ENCODE data around the gene ATP8A2.
"Not testable (repeated sequence)": the region's sequence is repeated elsewhere in the genome, so short reads cannot be mapped to it uniquely, and the experiment has no call there.

The ATP8A2 gene

DNA sequence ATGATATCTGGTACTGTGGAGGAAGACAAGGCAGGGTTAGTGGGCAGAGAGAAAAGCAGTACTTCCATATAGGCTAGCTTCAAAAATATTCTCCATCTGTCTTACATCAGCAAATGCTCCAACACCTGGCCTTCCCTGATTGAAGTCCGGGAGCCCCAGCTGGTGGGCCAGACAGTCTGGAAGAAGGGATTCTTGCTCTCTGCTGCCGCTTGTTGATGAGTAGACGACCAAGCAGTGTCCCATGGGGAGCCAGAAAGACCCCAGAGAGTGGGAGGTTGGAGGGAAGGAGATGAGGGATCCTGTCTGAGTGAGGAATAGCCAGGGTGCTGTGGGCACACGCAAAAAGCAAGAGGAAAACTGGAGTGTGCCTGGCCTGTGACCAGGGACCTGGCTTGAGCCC is 95.1 kb downstream of the ATP8A2 start:
- DNase-seq, result no peak

DNA sequence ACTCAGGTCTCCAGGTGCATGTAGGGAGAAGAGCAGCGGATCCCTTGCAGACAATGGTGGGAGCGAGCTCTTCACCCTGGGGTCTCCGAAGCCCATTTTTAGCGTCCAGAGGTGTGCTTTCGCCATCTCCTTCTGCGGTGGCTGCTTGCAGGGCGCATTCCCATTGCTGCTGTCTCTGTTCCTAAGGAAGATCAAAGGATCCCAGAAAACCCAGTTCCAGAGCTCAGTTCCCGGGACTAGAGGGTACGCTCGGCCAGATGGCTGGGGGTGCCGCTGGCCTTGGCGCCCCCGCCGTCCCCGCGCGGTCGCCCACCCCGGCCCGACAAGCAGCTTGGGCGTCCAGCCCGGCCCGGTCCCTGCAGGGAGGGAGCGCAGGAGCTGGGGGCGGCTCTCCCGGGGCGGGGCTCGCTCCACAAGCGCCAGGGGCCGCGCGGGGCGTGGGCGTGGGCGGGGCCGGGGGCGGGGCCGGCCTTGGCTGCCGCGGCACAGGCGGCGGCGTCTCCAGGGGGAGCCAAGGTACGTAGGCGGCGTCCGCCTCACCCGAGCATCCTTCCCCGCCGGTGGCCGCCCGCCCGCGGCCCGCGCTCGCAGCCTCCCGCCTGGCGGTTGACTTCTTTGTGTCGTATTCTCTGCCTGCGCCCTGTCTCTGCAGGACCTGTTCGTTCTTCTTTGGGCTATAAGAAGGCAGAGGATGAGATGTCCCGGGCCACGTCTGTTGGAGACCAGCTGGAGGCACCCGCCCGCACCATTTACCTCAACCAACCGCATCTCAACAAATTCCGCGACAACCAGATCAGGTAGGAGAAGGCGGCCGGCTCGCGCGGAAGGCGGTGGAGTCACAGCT is 96.8 kb downstream of the ATP8A2 start:
- DNase-seq, result peak; percentile 35

DNA sequence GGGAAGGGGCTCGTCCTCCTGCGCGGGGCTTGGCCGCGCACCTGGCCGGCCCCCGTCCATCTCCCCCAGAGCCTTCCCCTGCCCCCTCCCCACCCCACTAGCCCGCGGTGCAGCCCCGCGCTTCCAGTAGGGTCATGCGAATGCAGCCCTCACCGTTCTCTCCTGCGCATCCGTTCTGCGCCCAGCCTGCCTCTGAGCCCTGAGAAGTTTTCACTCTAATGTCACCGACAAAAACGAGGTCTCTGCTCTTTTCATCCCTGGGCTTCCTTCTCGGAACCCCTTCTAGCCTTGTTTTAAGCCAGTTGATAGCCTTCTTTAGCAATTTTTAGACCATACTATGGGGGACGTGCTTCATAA is 97.4 kb downstream of the ATP8A2 start:
- DNase-seq, result no peak

DNA sequence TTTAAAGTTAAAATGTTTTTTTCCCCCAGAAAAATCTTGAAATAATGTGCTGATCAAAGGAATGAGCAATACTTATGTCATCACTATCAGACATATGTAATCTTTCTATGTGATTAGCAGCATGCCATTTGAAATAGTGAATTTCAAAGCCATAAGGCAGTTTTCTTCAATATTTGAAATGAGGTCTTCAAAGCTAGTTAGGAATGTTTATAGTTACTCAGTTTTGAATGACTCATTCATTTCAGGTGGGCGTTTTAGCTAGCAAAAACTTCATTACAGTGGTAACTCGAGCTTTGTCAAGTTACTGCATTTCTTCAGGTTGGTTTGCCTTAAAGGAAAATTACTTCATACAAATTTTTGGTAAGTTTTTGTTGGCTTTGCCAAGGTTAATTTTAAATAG is 102.1 kb downstream of the ATP8A2 start:
- DNase-seq, result no peak

DNA sequence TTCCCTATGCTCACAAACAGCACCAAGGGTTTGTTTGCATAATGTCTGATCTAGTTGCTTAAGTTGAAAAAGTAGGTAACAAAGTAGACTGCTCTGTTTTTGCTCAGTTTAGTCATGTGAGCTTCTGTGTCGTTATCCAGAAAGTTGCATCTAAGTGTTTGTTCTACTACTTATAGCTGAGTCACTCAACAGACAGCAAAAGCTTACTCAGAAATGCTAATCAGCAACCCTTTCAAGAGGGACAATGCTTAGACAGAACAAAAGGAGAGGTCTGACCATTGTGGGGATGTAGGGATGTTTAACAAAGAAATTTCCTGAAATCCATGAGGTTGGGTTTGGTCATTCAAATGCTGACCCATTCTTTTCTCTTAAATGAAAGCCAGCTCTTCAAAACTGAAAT is 106.4 kb downstream of the ATP8A2 start:
- peak; percentile 17 for DNase-seq

DNA sequence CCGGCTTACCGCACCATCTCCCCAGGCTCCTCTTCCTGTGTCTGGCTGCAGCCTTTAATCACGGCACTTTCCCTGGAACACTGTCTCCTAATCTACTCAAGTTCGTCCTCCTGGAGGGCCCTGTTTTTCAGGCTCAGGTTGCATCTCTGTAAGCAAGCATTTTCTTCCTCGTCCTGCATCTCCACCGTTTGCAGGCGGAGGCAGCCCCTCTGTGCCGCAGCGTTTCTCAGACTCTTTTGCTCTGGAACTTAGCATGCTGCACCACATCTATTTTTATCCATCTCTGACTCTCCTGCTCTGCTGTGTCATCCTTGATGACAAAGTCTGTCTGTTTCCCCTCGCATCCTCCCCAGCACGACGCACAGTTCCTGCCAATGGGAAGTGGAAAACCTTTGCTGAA is 117.5 kb downstream of the ATP8A2 start:
- DNase-seq, result no peak

DNA sequence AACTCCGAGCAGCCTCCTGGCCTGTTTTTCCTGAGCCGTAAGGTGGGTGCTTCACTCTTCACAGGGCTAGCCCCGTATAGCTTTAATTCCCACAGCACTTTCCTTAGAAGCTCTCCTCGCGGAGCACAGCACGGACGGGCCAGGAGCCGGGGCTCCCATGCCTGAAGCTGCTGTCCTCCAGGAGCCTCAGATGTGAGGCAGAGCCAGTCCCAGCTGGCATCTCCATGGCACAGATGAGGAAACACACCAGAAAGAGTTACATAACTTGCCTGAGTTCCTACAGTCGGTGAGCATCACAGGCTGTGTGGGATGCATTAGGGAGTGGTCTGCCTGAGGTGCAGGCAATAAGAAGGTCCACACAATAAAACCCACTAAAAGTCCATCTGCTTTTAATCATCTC is 118.5 kb downstream of the ATP8A2 start:
- DNase-seq, result no peak

DNA sequence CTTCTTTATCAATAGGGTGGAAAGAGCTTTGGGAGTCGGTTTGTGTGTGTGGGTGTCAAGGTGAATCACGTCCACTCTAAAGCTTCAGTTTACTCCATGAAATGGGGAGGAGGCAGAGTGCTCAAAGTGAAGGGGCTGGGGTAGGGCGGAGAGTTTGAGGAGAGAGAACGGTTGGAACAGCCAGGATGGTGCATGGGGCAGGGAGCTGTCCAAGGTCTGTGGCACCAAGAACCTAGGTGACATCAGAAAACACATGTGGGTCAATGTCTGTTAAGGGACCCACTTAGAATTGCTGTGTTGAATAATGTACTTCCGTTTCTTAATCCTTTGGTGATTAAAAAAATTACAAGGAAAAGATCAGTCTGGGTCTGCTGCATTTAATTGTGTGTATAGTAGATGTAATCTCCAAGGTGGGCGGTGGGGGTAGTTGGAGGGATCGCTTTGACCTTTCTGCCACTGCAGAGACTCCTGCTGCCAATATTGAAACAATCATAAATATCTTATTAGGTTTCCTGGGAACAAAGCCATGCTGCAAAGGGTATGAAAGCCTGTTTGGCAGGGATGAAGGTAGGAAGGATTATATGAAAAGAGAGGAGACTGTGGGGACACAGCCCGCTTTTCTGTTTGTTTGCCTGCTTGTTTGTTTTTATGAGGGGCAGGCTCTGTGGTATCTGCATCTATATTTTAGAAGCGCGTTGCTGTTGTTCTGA is 122.3 kb downstream of the ATP8A2 start:
- no peak for DNase-seq

DNA sequence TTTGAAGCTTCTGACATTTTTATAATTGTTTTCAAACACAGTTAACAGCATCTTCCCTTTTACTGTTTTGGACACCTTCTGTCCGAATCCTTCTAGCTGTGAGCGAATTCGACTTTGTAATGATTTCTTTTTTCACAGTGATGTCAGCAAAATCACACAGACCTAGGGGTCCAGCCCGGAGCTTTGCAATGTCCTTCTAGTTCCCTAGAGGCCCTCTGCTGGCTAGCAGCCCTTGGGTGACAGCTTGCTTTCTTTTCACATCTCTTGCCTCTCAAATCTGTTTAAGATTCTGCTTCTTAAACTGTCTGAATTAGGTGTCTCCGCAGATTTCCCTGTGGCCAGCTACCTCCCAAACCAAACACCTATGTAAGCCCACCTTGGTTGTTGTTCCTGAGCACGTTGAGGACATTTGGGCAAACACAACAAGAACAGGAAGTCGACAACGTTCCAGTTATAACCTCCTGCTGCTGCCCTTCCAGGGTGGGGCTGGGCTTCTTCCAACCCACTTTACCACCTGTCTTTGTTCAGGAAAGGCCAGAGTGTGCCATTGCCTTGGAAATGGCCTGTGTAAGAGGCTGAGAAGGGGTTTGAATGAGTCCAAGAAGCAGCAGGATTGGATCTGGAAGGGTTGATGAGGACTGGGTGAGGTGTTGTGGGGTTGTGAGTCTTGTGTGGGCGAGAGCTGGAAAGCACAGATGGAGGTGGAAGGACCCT is 123.1 kb downstream of the ATP8A2 start:
- no peak for DNase-seq

DNA sequence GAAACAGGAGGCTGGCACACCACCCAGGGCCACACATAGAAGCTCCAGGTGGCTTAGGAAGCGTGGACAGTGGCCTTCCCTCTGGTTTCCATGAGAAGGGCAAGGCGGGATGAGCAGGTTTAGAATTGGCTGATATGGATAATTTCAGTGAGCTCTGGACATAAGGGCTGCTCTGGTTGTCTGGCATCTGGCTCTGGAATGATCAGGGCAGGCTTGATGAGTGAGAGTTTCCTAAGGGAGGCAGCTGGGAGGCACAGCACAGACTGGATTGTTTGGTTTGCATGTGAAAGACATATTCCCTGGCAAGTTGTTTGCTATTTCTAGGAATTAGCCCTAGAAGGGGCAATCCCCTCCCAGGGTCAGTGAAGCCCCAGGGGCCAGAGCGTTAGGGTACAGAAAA is 129.5 kb downstream of the ATP8A2 start:
- no peak for DNase-seq

DNA sequence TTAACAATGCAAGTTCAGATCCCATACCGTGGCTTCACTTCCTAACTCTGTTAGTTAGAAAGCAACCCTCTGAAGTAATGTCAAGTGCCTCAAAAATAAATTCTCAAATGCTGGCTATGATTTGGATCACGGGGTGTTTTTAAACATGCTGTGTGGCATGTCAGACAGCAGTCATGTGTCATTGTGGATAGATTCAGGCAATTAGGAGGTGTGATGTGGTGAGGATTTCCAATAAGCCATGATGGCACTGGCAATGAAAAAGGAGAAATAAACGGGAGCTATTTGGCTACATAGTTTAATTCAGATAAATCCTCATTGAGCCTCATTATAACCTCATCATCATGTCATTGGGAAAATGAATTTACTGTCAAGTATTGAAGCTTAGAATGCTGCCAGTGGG is 130.3 kb downstream of the ATP8A2 start:
- DNase-seq, result no peak

DNA sequence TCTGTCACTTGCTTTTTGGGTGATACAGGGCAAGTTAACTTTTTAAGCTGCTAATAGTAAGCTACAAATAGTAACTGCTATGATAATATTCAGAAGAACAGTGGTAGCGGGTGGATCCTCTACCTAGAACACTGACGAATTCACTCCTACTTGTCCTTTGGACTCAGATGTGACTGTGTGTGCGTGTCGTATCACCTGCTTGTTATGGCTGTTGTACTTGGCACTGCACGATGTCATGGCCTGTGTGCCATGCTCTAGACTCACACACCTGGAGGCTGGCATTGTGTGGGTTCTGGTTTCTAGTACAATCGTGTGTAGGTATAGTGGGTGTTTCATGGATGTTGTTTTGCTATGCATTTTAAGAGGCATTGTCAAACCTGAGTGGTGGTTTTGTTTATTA is 130.8 kb downstream of the ATP8A2 start:
- DNase-seq, result no peak

DNA sequence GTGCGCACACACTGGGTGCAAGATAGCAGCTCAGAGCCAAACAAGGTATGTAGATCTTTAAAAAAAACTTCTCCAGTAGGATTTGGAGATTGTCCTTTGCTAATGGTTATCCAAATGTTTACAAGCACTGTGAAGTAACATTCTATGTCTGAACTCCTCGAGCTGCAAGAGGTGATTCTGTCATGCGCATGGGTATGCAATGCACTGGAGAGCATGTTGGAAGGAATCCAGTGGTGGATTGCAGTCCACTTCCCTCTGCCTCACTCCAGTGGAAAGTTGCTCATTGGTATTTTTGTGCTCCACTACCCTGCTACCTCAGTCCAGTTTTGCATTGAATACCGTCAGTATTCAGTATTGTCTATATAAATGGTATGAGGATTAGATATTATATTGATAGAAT is 132.1 kb downstream of the ATP8A2 start:
- no peak for DNase-seq

DNA sequence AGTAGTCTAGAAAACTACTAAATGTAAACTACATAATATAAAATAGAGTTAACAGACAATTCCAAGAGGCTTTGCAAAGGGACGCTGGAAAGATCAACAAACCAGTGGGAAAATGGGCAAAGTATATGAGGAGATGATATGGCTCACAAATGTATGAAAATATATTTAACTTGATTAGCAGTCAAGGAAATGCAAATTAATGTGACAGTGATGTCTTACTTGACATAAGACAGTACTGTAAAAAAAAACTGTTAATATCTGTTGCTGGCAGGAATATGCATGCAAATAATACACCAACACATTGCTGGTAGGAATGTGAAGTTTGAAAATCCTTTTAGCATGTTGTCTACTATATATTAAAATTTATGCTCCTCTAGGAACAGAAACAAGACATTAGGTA is 136.1 kb downstream of the ATP8A2 start:
- DNase-seq, result no peak

DNA sequence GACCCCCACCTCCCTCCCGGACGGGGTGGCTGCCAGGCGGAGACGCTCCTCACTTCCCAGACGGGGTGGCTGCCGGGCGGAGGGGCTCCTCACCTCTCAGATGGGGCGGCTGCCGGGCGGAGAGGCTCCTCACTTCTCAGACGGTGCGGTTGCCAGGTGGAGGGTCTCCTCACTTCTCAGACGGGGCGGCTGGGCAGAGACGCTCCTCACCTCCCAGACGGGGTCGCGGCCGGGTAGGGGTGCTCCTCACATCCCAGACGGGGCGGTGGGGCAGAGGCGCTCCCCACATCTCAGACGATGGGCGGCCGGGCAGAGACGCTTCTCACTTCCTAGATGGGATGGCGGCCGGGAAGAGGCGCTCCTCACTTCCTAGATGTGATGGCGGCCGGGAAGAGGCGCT is 141.3 kb downstream of the ATP8A2 start:
- DNase-seq, result not testable (repeated sequence)

DNA sequence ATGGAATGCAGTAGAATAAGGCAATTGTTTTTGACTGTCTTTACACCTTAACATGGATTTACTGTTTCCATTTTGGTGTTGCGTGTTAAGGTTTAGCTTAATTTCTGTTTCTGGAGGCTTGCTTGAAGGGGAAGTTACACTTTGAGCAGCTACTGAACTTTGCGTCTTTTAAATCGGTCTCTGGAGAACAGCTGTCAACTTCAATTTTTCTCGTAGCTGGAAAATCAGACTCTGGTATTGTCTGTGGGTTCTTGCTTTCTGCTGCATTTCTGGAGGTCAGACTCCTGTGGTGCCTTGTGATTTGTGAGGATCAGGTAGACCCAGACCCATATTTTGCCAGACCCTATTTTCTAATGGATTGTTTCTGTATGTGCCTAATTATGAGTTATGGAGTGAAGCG is 146.7 kb downstream of the ATP8A2 start:
- DNase-seq, result no peak

DNA sequence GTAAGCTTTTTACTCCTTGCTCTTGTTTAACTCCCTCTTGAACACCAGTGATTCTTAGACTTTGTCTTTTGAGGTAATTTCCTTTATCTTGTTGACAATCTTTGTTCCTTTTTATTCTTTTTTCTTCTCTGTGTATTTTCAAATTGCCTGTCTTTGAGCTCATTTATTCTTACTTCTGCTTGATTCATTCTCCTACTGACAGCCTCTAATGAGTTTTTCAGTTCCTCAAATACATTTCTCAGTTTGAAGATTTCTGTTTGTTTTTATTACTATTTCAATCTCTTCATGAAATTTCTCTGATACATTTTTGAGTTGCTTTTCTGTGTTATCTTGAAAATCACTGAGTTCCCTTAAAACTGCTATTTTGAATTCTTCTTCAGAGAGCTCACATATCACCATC is 154.1 kb downstream of the ATP8A2 start:
- DNase-seq, result no peak

DNA sequence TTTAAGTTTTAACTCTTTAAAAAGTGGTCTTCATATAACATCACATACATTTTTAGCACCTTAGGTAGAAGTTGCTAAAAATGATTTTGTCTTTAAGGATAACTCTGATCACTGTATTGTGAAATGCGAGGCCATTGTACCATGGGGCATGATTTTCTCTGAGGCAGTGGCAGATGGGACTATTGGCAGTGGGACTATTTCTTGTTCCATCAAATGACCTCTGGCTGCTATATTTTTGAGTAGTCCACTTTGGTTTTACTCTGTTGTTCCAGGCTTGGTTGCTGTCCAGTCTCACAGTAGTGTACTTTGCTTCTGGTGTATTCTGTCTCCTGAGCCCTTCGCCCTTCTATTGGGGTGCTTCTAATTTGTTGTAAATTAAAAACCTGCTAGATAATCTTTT is 156.5 kb downstream of the ATP8A2 start:
- DNase-seq, result no peak

DNA sequence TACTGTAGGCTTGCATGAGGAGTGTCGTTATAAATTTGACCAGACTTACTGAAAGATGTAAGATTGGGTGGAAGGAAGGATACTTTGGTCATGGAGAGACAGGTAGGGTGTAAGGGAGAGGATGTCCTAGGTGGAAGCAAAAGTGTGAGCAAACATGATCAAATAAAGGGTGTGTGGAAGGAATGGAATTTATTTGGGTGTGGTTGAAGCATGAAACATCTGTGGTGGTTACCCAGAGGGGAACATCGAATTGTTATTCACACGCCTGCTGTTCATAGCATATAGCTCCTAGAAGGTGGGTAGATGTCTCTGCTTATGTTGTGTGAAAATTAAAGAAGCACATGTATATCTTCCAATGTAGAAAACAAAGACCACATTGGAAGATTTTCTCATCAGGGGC is 157.7 kb downstream of the ATP8A2 start:
- DNase-seq, result no peak

DNA sequence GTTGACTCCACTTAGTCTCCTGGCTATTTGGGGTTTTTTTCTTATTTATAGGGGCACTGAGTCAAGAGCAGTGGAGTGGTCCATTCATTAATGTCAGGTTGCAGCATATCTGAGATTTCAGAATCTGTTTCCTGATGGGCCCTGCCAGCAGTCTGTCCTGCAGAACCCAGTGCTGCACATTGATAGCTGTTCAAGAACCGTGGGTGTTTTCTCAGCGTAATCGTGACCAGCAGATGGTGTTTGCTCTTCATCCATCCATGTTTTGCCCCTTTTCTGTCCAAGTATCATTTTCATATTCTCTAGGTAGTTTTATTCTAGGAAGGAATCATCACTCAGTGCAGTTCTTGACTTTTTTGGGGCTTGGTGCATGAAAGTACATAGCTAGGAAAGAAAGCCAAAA is 166.5 kb downstream of the ATP8A2 start:
- DNase-seq, result no peak

DNA sequence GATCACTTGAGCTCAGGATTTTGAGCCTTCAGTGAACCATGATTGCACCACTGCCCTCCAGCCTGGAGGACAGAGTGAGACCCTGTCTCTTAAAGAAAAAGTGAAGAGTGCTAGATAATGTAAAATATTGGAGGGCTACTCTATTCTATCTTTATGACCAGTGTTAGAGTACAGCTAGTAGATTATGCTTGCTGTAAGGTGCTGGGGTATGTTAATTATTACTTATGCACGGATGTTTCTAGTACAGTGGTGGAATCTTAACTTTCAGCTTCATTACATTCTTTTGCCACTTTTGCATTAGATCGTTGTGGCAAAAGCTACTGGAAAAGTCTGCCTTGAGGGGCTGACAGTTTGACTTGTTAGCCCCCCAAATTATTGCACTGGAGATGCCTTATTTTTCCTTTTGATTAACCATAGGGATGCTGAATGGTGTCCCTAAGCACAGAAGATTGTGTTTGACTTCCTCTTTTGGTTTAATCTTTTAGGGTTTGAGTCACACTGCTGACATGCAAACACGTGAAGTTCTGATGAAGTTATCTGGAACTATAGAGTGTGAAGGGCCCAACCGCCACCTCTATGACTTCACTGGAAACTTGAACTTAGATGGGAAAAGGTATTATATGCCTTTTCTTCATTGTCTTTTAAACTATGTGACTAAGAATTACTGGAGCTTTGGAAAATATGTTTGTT is 169.8 kb downstream of the ATP8A2 start:
- no peak for DNase-seq

DNA sequence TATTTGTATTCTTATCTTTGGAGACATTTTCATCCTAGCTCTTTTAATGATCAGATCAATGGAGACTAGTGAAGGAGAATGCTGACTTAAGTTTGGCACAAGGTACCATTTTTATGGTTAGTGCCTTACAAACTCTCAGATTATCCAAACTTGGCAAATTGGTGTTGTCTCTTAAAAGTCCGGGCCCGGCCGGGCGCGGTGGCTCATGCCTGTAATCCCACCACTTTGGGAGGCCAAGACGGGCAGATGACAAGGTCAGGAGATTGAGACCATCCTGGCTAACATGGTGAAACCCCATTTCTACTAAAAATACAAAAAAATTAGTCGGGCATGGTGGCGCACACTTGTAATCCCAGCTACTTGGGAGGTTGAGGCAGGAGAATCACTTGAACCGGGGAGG is 177.2 kb downstream of the ATP8A2 start:
- DNase-seq, result not testable (repeated sequence)

DNA sequence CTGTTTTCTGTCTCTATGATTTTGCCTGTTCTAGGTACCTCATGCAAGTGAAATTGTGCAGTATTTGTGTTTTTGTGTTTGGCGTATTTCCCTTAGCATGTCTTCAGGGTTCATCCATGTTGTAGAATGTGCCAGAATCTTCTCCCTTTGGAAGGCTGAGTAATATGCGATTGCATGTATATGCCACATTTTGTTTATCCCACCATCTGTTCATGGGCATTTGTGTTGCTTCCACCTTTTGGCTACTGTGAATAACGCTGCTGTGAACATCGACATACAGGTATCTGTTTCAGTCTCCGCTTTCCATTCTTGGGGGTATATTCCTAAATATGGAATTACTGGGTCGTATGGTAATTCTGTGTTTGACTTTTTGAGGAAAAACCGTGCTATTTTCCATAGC is 190.0 kb downstream of the ATP8A2 start:
- DNase-seq, result no peak
